Prostate gland (tissue), 2 donors: ENCODE measurements around the gene DDX49.

Experiments
- POLR2A ChIP-seq: fragments of 450-650 bp; IDR thresholded peaks from one replicate; pipeline ENCODE4 v1.6.1; 2016; ENCODE audit warnings: antibody characterized with exemption, mild to moderate bottlenecking
- TF ChIP-seq, protein P1 (sequence below), 4 experiments: fragments of 200-600 bp in 2 of 4; fragments of 450-650 bp in 2 of 4; sonication (generic) in 2 of 4; IDR thresholded peaks; 1 replicate in 3 of 4; 2 replicates in 1 of 4; pipeline ENCODE4 v1.5.1; 2016 to 2019; ENCODE audit warnings: antibody characterized with exemption in 4 of 4, mild to moderate bottlenecking in 2 of 4, moderate library complexity in 2 of 4

DNA sequence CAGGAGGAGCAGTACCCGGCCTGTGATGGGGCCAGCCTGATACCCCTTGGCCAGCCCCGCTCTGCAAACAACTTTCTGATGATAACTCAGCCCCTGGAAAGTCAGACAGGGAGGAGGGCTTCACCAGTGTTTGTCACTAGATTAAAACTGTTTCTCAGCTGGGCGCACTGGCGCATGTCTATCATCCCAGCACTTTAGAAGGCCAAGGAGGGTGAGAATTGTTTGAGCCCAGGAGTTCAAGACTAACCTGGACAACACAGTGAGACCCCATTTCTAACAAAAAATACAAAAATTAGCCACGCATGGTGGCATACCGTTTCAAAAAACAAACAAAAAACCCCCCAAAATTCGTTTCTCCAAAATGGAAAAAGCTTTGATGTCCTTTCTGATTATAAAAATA is 18.0 kb upstream of the DDX49 start:
- TF ChIP-seq, protein P1, sequence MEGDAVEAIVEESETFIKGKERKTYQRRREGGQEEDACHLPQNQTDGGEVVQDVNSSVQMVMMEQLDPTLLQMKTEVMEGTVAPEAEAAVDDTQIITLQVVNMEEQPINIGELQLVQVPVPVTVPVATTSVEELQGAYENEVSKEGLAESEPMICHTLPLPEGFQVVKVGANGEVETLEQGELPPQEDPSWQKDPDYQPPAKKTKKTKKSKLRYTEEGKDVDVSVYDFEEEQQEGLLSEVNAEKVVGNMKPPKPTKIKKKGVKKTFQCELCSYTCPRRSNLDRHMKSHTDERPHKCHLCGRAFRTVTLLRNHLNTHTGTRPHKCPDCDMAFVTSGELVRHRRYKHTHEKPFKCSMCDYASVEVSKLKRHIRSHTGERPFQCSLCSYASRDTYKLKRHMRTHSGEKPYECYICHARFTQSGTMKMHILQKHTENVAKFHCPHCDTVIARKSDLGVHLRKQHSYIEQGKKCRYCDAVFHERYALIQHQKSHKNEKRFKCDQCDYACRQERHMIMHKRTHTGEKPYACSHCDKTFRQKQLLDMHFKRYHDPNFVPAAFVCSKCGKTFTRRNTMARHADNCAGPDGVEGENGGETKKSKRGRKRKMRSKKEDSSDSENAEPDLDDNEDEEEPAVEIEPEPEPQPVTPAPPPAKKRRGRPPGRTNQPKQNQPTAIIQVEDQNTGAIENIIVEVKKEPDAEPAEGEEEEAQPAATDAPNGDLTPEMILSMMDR (IDR thresholded peaks at IDR 0.05): no peak
- TF ChIP-seq POLR2A: no peak
